NCI-H2196 treated with DMSO at 0.1 percent for 48 hours (cell line): ENCODE data around the gene SPO11.

ENCODE experiments used
- DNase-seq: peaks from one replicate; lab custom pipeline; 2025; ENCODE audit not compliant: unreplicated experiment; lab: John Stamatoyannopoulos, UW

Gene SPO11

GRCh38 chr20:57329608-57330221 lies at the start of gene SPO11:
Gene SPO11, plus strand, starts transcription at chr20:57329803. Its CDS starts 65 bp downstream, at chr20:57329868.
- DNase-seq: no peak

- no peak for DNase-seq
Observed at GRCh38 chr20:57280221-57280620, 49.4 kb upstream of the SPO11 start.

- DNase-seq: no peak
Observed at GRCh38 chr20:57281900-57282299, 47.7 kb upstream of the SPO11 start.

GRCh38 chr20:57282670-57283361 lies 46.8 kb upstream of the SPO11 start:
- DNase-seq: no peak

GRCh38 chr20:57283860-57284259 lies 45.7 kb upstream of the SPO11 start:
- DNase-seq: no peak

GRCh38 chr20:57287007-57287880 lies 42.4 kb upstream of the SPO11 start:
- no peak for DNase-seq

- no peak for DNase-seq
Observed at GRCh38 chr20:57287901-57288300, 41.7 kb upstream of the SPO11 start.

GRCh38 chr20:57288651-57289277 lies 40.8 kb upstream of the SPO11 start:
- DNase-seq: no peak

GRCh38 chr20:57289391-57290177 lies 40.0 kb upstream of the SPO11 start:
- DNase-seq: no peak

GRCh38 chr20:57290178-57290484 lies 39.5 kb upstream of the SPO11 start:
- DNase-seq: no peak

- no peak for DNase-seq
Observed at GRCh38 chr20:57291003-57291402, 38.6 kb upstream of the SPO11 start.

- DNase-seq: no peak
Observed at GRCh38 chr20:57291694-57292093, 37.9 kb upstream of the SPO11 start.

- DNase-seq: no peak
Observed at GRCh38 chr20:57292611-57293010, 37.0 kb upstream of the SPO11 start.

- DNase-seq: no peak
Observed at GRCh38 chr20:57293995-57294394, 35.6 kb upstream of the SPO11 start.

- DNase-seq: no peak
Observed at GRCh38 chr20:57294550-57294949, 35.1 kb upstream of the SPO11 start.

- no peak for DNase-seq
Observed at GRCh38 chr20:57298457-57298856, 31.1 kb upstream of the SPO11 start.

- DNase-seq: no peak
Observed at GRCh38 chr20:57301026-57301425, 28.6 kb upstream of the SPO11 start.

GRCh38 chr20:57306747-57307146 lies 22.9 kb upstream of the SPO11 start:
- DNase-seq: no peak

- DNase-seq: no peak
Observed at GRCh38 chr20:57308451-57309271, 20.9 kb upstream of the SPO11 start.

GRCh38 chr20:57309544-57310115 lies 20.0 kb upstream of the SPO11 start:
- DNase-seq: no peak
